DLD1 (cell line): ENCODE results near the gene SPRR3.

Experiments
- in situ Hi-C: cut with HindIII; loops from 2 replicates; pipeline ENCODE4 v1.10.0; 2017; ENCODE audit warnings: low sequenced_read_pairs

The SPRR3 gene

GRCh38 chr1:153001382-153001781 is at the start of gene SPRR3:
Gene SPRR3, plus strand, starts transcription at chr1:153001749. Its CDS starts 1,272 bp downstream, at chr1:153003021.
- in situ Hi-C loops = no loop called here

- in situ Hi-C loops = no loop called here
These were observed 47.8 kb upstream of the SPRR3 start for GRCh38 chr1:152953761-152954160.

GRCh38 chr1:152954436-152954835 is 47.1 kb upstream of the SPRR3 start:
- in situ Hi-C loops = no loop called here

- in situ Hi-C loops = no loop called here
These were observed 44.0 kb upstream of the SPRR3 start for GRCh38 chr1:152957561-152957960.

GRCh38 chr1:152959273-152959672 is 42.3 kb upstream of the SPRR3 start:
- in situ Hi-C loops = no loop called here

- in situ Hi-C loops = no loop called here
These were observed 41.6 kb upstream of the SPRR3 start for GRCh38 chr1:152959801-152960451.

- in situ Hi-C loops = no loop called here
These were observed 41.0 kb upstream of the SPRR3 start for GRCh38 chr1:152960452-152961044.

GRCh38 chr1:152961226-152961891 is 40.2 kb upstream of the SPRR3 start:
- in situ Hi-C loops = no loop called here

- in situ Hi-C loops = no loop called here
These were observed 38.6 kb upstream of the SPRR3 start for GRCh38 chr1:152962876-152963415.

GRCh38 chr1:152964536-152964935 is 37.0 kb upstream of the SPRR3 start:
- in situ Hi-C loops = no loop called here

- in situ Hi-C loops = no loop called here
These were observed 35.7 kb upstream of the SPRR3 start for GRCh38 chr1:152965853-152966252.

GRCh38 chr1:152967201-152967600 is 34.3 kb upstream of the SPRR3 start:
- in situ Hi-C loops = no loop called here

GRCh38 chr1:152968248-152968647 is 33.3 kb upstream of the SPRR3 start:
- in situ Hi-C loops = no loop called here

- in situ Hi-C loops = no loop called here
These were observed 32.5 kb upstream of the SPRR3 start for GRCh38 chr1:152969036-152969435.

GRCh38 chr1:152970495-152970894 is 31.1 kb upstream of the SPRR3 start, which contains the start of gene SPRR4:
Gene SPRR4, plus strand, starts transcription at chr1:152970648. Its CDS starts 1,243 bp downstream, at chr1:152971891.
- in situ Hi-C loops = no loop called here

- in situ Hi-C loops = no loop called here
These were observed 29.2 kb upstream of the SPRR3 start for GRCh38 chr1:152972196-152972886.

GRCh38 chr1:152976688-152977087 is 24.9 kb upstream of the SPRR3 start:
- in situ Hi-C loops = no loop called here

GRCh38 chr1:152977614-152978013 is 23.9 kb upstream of the SPRR3 start:
- in situ Hi-C loops = no loop called here

GRCh38 chr1:152980676-152981075 is 20.9 kb upstream of the SPRR3 start:
- in situ Hi-C loops = no loop called here

GRCh38 chr1:152981146-152981871 is 20.2 kb upstream of the SPRR3 start:
- in situ Hi-C loops = no loop called here

- in situ Hi-C loops = no loop called here
These were observed 19.5 kb upstream of the SPRR3 start for GRCh38 chr1:152982076-152982475.
